ENCODE data around the gene GATAD1.

DNA sequence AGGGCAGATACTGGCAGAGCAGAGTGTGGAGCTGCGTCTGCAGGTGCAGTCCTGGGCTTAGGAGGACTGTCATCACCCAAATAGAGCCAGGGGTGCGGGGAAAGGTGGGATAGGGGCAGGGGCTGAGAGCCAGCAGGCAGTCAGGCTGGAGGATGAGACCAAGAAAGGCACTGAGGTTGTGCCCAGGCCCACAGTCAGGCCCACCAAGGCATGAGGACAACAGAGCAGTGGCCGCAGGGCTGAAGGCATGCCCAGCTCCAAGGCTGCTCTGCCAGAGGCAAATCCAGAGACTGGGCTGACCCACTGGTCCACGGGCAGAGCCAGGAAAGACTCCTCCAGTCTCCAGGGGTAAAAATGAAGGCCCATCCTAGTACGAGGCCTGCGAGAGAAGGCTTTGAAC, 24.4 kb upstream of the GATAD1 start:
- TF ChIP-seq, protein P1, sequence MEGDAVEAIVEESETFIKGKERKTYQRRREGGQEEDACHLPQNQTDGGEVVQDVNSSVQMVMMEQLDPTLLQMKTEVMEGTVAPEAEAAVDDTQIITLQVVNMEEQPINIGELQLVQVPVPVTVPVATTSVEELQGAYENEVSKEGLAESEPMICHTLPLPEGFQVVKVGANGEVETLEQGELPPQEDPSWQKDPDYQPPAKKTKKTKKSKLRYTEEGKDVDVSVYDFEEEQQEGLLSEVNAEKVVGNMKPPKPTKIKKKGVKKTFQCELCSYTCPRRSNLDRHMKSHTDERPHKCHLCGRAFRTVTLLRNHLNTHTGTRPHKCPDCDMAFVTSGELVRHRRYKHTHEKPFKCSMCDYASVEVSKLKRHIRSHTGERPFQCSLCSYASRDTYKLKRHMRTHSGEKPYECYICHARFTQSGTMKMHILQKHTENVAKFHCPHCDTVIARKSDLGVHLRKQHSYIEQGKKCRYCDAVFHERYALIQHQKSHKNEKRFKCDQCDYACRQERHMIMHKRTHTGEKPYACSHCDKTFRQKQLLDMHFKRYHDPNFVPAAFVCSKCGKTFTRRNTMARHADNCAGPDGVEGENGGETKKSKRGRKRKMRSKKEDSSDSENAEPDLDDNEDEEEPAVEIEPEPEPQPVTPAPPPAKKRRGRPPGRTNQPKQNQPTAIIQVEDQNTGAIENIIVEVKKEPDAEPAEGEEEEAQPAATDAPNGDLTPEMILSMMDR (conservative IDR thresholded peaks at IDR 0.05; ENCODE audit: low read depth in 2 of 2), result no peak
- no peak for TF ChIP-seq POLR2AphosphoS5 (IDR thresholded peaks at IDR 0.05; ENCODE audit: low read depth)

All from GM23338 (cell line).